Measurements from ENCODE around the gene ARHGAP26. TPM values are rescaled to one million over a fixed set of nuclear protein-coding genes. Genes with fewer than 3 reads are reported as not detected.

ARHGAP26 gene
- total RNA-seq, 1 donor, result 7.6 TPM

GRCh38 chr5:142954455-142954854 lies 184.3 kb downstream of the ARHGAP26 start:
- no peak for TF ChIP-seq CTCF (IDR thresholded peaks at IDR 0.05; ENCODE audit: extremely low read depth, low read depth, low read length)
- Histone ChIP-seq H3K36me3 (ENCODE audit: insufficient read depth, low read length) (no peaks in the 10 kb centered on the region), H3K79me2 (ENCODE audit: insufficient read depth, low read length) (no peaks in the 10 kb centered on the region)

GRCh38 chr5:142955628-142956027 lies 185.5 kb downstream of the ARHGAP26 start:
- no peak overlapping the region for H3K27ac ChIP-seq (ENCODE audit: low read depth, low read length)
- no peaks in the 10 kb centered on the region for H3K27me3 ChIP-seq (ENCODE audit: insufficient read depth, low read length)
- no peak overlapping the region for H3K4me2 ChIP-seq (ENCODE audit: insufficient read depth, low read length)
- H2AFZ ChIP-seq (ENCODE audit: low read length), result no peak overlapping the region
- DNase-seq (ENCODE audit: insufficient read length, low spot score, missing footprints), result no peak
- no peaks in the 10 kb centered on the region for H3K9me3 ChIP-seq (ENCODE audit: low read depth, low read length)
- H3K4me3 ChIP-seq (ENCODE audit: insufficient read depth, low read length), result no peak overlapping the region
- peaks cover 16% of the 10 kb centered on the region for H3K4me1 ChIP-seq (ENCODE audit: insufficient read depth, low read length)
- H3K79me2 ChIP-seq (ENCODE audit: insufficient read depth, low read length), result no peaks in the 10 kb centered on the region
- no peak for TF ChIP-seq CTCF (IDR thresholded peaks at IDR 0.05; ENCODE audit: extremely low read depth, low read depth, low read length)
- no peaks in the 10 kb centered on the region for H3K36me3 ChIP-seq (ENCODE audit: insufficient read depth, low read length)
- H4K20me1 ChIP-seq (ENCODE audit: insufficient read depth, low read length), result no peaks in the 10 kb centered on the region

More at GRCh38 chr5:142954455-142954854, 184.3 kb downstream of the ARHGAP26 start:
- peaks cover 4% of the 10 kb centered on the region for H3K4me1 ChIP-seq (ENCODE audit: insufficient read depth, low read length)
- H2AFZ ChIP-seq (ENCODE audit: low read length), result no peak overlapping the region
- no peak overlapping the region for H3K4me3 ChIP-seq (ENCODE audit: insufficient read depth, low read length)
- DNase-seq (ENCODE audit: insufficient read length, low spot score, missing footprints), result no peak
- no peaks in the 10 kb centered on the region for H3K27me3 ChIP-seq (ENCODE audit: insufficient read depth, low read length)
- no peak overlapping the region for H3K4me2 ChIP-seq (ENCODE audit: insufficient read depth, low read length)
- no peak overlapping the region for H3K27ac ChIP-seq (ENCODE audit: low read depth, low read length)
- H4K20me1 ChIP-seq (ENCODE audit: insufficient read depth, low read length), result no peaks in the 10 kb centered on the region
- no peaks in the 10 kb centered on the region for H3K9me3 ChIP-seq (ENCODE audit: low read depth, low read length)

GRCh38 chr5:142957528-142957927 lies 187.4 kb downstream of the ARHGAP26 start:
- H3K27ac ChIP-seq (ENCODE audit: low read depth, low read length), result no peak overlapping the region
- H3K27me3 ChIP-seq (ENCODE audit: insufficient read depth, low read length), result no peaks in the 10 kb centered on the region
- H3K4me2 ChIP-seq (ENCODE audit: insufficient read depth, low read length), result no peak overlapping the region
- H3K4me1 ChIP-seq (ENCODE audit: insufficient read depth, low read length), result peaks cover 19% of the 10 kb centered on the region
- no peak overlapping the region for H2AFZ ChIP-seq (ENCODE audit: low read length)
- H3K36me3 ChIP-seq (ENCODE audit: insufficient read depth, low read length), result no peaks in the 10 kb centered on the region
- no peaks in the 10 kb centered on the region for H4K20me1 ChIP-seq (ENCODE audit: insufficient read depth, low read length)
- no peak for DNase-seq (ENCODE audit: insufficient read length, low spot score, missing footprints)
- no peak for TF ChIP-seq CTCF (IDR thresholded peaks at IDR 0.05; ENCODE audit: extremely low read depth, low read depth, low read length)
- no peak overlapping the region for H3K4me3 ChIP-seq (ENCODE audit: insufficient read depth, low read length)
- H3K9me3 ChIP-seq (ENCODE audit: low read depth, low read length), result no peaks in the 10 kb centered on the region
- H3K79me2 ChIP-seq (ENCODE audit: insufficient read depth, low read length), result no peaks in the 10 kb centered on the region

DNA sequence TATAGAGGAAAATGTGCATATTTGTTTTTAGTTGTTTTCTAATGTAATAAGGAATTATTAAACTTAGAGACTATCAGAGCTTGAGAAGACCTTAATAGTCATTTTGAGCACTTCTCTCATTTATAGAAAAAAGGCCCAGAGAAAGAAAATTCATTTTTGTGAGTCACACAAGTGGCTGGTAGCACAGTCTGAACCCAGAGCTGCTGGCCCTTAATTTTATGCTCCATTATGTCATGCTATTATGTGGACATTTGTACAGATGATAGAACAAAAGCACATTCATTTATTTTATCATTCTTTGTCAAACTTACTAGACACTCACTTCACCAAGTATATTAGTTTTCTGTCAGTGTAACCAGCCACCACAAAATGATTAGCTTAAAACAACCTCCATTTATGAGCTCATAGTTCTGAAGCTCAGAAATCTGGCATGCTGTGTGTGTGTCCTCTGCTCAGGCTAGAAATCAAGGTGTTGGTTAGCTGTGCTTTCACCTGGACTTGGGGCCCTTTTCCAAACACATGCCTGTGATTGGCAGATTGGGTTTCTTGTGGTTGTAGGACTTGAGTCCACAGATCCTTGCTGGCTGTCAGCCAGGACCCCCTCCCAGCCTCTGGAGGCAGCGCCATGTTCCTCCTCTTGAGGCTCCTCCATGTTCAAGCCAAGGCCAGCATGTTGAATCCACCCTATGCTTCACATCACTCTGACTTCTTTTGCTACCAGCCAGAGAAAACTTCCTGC lies 188.9 kb downstream of the ARHGAP26 start:
- no peak for DNase-seq (ENCODE audit: insufficient read length, low spot score, missing footprints)
- peak overlapping the region; percentile 21 for H3K27ac ChIP-seq (ENCODE audit: low read depth, low read length)
- H4K20me1 ChIP-seq (ENCODE audit: insufficient read depth, low read length), result no peaks in the 10 kb centered on the region
- TF ChIP-seq CTCF (IDR thresholded peaks at IDR 0.05; ENCODE audit: extremely low read depth, low read depth, low read length), result no peak
- no peaks in the 10 kb centered on the region for H3K9me3 ChIP-seq (ENCODE audit: low read depth, low read length)
- no peaks in the 10 kb centered on the region for H3K36me3 ChIP-seq (ENCODE audit: insufficient read depth, low read length)
- H2AFZ ChIP-seq (ENCODE audit: low read length), result no peak overlapping the region
- no peak overlapping the region for H3K4me3 ChIP-seq (ENCODE audit: insufficient read depth, low read length)
- no peaks in the 10 kb centered on the region for H3K79me2 ChIP-seq (ENCODE audit: insufficient read depth, low read length)
- no peaks in the 10 kb centered on the region for H3K27me3 ChIP-seq (ENCODE audit: insufficient read depth, low read length)
- H3K4me1 ChIP-seq (ENCODE audit: insufficient read depth, low read length), result peaks cover 19% of the 10 kb centered on the region
- no peak overlapping the region for H3K4me2 ChIP-seq (ENCODE audit: insufficient read depth, low read length)
